Caco-2 (cell line): ENCODE results near the gene ETV6. TPM values are rescaled to one million over a fixed set of nuclear protein-coding genes. Genes with fewer than 3 reads are reported as not detected.

Experiments
- BruUV-seq: library from RNA; stranded (reverse); fragments of 400-500 nt; replicated peaks from 2 replicates; lab custom pipeline; 2021; lab: Mats Ljungman, UMichigan
- CTCF ChIA-PET: fragments of 300-600 bp; sonication (Branson Sonifier 250); formaldehyde crosslinking; loops from one replicate; lab custom pipeline; 2022; ENCODE audit warnings: antibody characterized with exemption; lab: Charles Lee
- POLR2A ChIA-PET: fragments of 300-600 bp; sonication (Branson Sonifier 250); formaldehyde crosslinking; loops from one replicate; lab custom pipeline; 2022; ENCODE audit warnings: antibody characterized with exemption; lab: Charles Lee
- DNase-seq, 2 experiments: peaks; one replicate each; pipeline versions ENCODE4 v3.0.0 to v3.0.0-alpha.2; 2020 to 2022
- H3K27me3 ChIP-seq: replicated peaks from 2 replicates; pipeline ENCODE4 v1.6.0; 2011; ENCODE audit warnings: low read length; ENCODE audit not compliant: control insufficient read depth, insufficient read depth
- H3K36me3 ChIP-seq: 2 replicates; pipeline ENCODE4 v1.5.1; 2011; ENCODE audit warnings: low read length; ENCODE audit not compliant: control insufficient read depth, insufficient read depth
- H3K4me1 ChIP-seq: fragments of 250-450 bp; sonication (Bioruptor Pico); 2 replicates; pipeline ENCODE4 v1.5.1; 2020; ENCODE audit warnings: mild to moderate bottlenecking
- H3K4me3 ChIP-seq: 2 replicates; pipeline ENCODE4 v1.5.1; 2011; ENCODE audit warnings: low read depth, mild to moderate bottlenecking, control low read depth, low read length
- H3K9me3 ChIP-seq: fragments of 250-450 bp; sonication (Bioruptor Pico); 2 replicates; pipeline ENCODE4 v1.5.1; 2020; ENCODE audit warnings: mild to moderate bottlenecking, moderate library complexity
- H3K27ac Mint-ChIP-seq: one replicate; pipeline ENCODE4 v1.8.0; 2022; ENCODE audit warnings: mixed read lengths; ENCODE audit not compliant: unreplicated experiment
- H3K27me3 Mint-ChIP-seq: one replicate; pipeline ENCODE4 v1.8.0; 2022; ENCODE audit warnings: mixed read lengths; ENCODE audit not compliant: insufficient read depth, unreplicated experiment
- H3K36me3 Mint-ChIP-seq: one replicate; pipeline ENCODE4 v1.8.0; 2022; ENCODE audit warnings: mild to moderate bottlenecking, mixed read lengths; ENCODE audit not compliant: insufficient read depth, unreplicated experiment
- H3K4me1 Mint-ChIP-seq: one replicate; pipeline ENCODE4 v1.8.0; 2022; ENCODE audit warnings: low read depth, mixed read lengths; ENCODE audit not compliant: unreplicated experiment
- H3K4me3 Mint-ChIP-seq: one replicate; pipeline ENCODE4 v1.8.0; 2022; ENCODE audit warnings: mild to moderate bottlenecking, moderate library complexity, mixed read lengths; ENCODE audit not compliant: unreplicated experiment
- H3K9me3 Mint-ChIP-seq: one replicate; pipeline ENCODE4 v1.8.0; 2022; ENCODE audit warnings: mixed read lengths; ENCODE audit not compliant: unreplicated experiment
- intact Hi-C: fragments of 100-400 bp; cut with micrococcal nuclease; formaldehyde crosslinking; loops from one replicate; pipeline ENCODE4 v1.10.0; 2022; ENCODE audit not compliant: unreplicated experiment
- total RNA-seq: library from RNA; stranded (reverse); gene quantifications from 2 replicates; pipeline ENCODE4 v1.2.3, GENCODE V29; 2022
- TF ChIP-seq, protein P1 (sequence below), 2 experiments: fragments of 200-600 bp in 1 of 2; IDR thresholded peaks; 1 replicate in 1 of 2; 2 replicates in 1 of 2; pipeline versions ENCODE4 v1.5.1 to v1.8.0; 2011 to 2022; ENCODE audit warnings: antibody characterized with exemption in 1 of 2, control low read depth in 1 of 2, inconsistent platforms in 1 of 2, low read depth in 1 of 2, low read length in 1 of 2, mild to moderate bottlenecking in 1 of 2, moderate library complexity in 1 of 2; ENCODE audit not compliant: insufficient read depth in 1 of 2, severe bottlenecking in 1 of 2, unreplicated experiment in 1 of 2

Gene ETV6
- total RNA-seq, 1 experiment from 2014 or later = 15.6 TPM

DNA sequence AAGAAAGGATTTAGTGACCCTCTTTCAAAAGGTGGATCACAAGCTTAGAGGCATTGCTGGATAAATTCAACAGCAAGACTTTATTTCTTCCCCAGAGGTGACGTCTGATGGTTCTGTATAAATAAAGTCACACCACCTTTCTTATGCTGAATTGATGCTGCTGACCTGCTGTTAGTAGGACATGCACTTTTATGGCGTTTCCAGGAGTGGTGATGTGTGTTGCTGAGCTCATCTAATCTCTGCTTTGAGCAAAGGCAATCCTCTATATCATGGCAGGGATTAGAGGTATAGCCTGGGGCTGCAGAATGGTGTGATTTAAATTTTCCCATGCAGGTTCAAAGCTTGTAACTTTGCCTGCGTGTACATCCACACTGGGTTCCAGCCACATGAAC is 94.9 kb downstream of the ETV6 start:
- intact Hi-C loops = no loop called here
- Mint-ChIP-seq H3K9me3 (no peaks in the 10 kb centered on the region), H3K36me3 (no peaks in the 10 kb centered on the region), H3K4me1 (no peaks in the 10 kb centered on the region), H3K27me3 (no peaks in the 10 kb centered on the region), H3K27ac (no peak overlapping the region), H3K4me3 (no peak overlapping the region)
- no peak for DNase-seq
- ChIA-PET POLR2A (no interaction called here), CTCF (no interaction called here)
- Histone ChIP-seq H3K27me3 (no peaks in the 10 kb centered on the region), H3K4me3 (no peak overlapping the region), H3K36me3 (no peaks in the 10 kb centered on the region), H3K4me1 (no peaks in the 10 kb centered on the region), H3K9me3 (no peaks in the 10 kb centered on the region)
- no TSS peak for BruUV-seq
- TF ChIP-seq, protein P1, sequence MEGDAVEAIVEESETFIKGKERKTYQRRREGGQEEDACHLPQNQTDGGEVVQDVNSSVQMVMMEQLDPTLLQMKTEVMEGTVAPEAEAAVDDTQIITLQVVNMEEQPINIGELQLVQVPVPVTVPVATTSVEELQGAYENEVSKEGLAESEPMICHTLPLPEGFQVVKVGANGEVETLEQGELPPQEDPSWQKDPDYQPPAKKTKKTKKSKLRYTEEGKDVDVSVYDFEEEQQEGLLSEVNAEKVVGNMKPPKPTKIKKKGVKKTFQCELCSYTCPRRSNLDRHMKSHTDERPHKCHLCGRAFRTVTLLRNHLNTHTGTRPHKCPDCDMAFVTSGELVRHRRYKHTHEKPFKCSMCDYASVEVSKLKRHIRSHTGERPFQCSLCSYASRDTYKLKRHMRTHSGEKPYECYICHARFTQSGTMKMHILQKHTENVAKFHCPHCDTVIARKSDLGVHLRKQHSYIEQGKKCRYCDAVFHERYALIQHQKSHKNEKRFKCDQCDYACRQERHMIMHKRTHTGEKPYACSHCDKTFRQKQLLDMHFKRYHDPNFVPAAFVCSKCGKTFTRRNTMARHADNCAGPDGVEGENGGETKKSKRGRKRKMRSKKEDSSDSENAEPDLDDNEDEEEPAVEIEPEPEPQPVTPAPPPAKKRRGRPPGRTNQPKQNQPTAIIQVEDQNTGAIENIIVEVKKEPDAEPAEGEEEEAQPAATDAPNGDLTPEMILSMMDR (IDR thresholded peaks at IDR 0.05; ENCODE audit: insufficient read depth in 1 of 2, low read depth in 1 of 2, low read length in 1 of 2, severe bottlenecking in 1 of 2, unreplicated experiment in 1 of 2) = no peak

DNA sequence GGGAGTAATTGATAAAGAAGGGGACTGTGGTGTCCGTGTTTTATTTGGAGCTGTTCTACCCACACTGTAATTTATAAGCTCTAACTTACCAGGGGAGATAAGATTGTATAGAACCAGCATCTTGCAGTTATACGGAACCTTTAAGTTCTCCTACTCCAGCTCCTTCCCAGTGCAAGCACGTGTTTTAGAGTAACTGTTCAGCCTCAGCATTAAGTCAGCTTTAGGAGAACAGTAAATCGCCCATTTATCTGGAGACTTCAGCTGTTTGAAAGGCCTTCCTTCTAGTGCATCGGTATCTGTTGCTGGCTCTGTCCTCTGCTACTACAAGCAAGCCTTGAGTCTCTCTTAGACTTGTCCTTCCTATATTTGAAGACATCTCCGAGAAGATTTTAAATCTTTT is 95.6 kb downstream of the ETV6 start:
- H3K27me3 ChIP-seq = no peaks in the 10 kb centered on the region
- H3K4me3 ChIP-seq = no peak overlapping the region
- no peaks in the 10 kb centered on the region for H3K36me3 ChIP-seq
- Mint-ChIP-seq H3K27me3 (no peaks in the 10 kb centered on the region), H3K27ac (no peak overlapping the region), H3K4me1 (no peaks in the 10 kb centered on the region), H3K36me3 (no peaks in the 10 kb centered on the region), H3K9me3 (no peaks in the 10 kb centered on the region), H3K4me3 (no peak overlapping the region)
- POLR2A ChIA-PET = no interaction called here
- intact Hi-C loops = no loop called here
- no peaks in the 10 kb centered on the region for H3K9me3 ChIP-seq
- no peaks in the 10 kb centered on the region for H3K4me1 ChIP-seq
- TF ChIP-seq, protein P1 (IDR thresholded peaks at IDR 0.05; ENCODE audit: insufficient read depth in 1 of 2, low read depth in 1 of 2, low read length in 1 of 2, severe bottlenecking in 1 of 2, unreplicated experiment in 1 of 2) = no peak
- no TSS peak for BruUV-seq
- CTCF ChIA-PET = no interaction called here
- DNase-seq = no peak

DNA sequence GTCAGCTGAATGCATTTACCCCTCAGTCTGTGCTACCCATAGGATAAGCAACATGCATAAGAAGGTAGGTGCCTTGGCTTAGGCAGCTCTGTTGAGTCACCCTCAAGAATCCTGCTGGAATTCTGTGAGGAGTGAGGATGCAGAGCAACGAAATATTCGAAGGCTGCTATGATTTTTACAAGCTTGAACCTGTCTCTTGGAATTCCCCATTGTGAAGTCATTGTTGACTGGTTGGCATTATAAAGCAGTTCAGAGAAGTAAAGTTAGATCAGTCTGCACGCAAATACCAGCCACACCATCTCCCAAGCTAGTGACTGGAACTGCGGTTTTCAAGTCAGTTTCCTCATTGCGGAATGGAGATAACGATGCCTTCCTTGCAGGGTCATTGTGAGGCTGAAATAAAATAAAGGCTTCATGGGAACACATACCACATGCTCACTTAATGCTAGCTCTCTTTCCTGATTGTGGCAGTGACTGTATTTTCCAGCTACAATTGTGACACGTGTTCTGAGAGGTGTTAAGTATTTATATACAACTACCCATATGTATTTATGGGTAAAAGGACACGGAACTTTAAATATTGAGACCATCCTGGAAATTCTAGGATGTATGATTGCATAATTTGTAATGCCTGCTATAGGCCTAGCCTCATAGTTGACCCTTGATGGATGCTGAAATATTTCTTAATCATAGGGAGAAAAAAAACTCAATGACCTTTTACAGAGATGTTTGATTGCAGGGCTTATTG is 96.7 kb downstream of the ETV6 start:
- H3K4me1 ChIP-seq = no peaks in the 10 kb centered on the region
- H3K4me3 Mint-ChIP-seq = no peak overlapping the region
- intact Hi-C loops = no loop called here
- DNase-seq = no peak
- CTCF ChIA-PET = no interaction called here
- H3K4me1 Mint-ChIP-seq = no peaks in the 10 kb centered on the region
- H3K36me3 ChIP-seq = no peaks in the 10 kb centered on the region
- H3K27me3 Mint-ChIP-seq = no peaks in the 10 kb centered on the region
- H3K27me3 ChIP-seq = no peaks in the 10 kb centered on the region
- no peaks in the 10 kb centered on the region for H3K9me3 ChIP-seq
- TF ChIP-seq, protein P1 (IDR thresholded peaks at IDR 0.05; ENCODE audit: insufficient read depth in 1 of 2, low read depth in 1 of 2, low read length in 1 of 2, severe bottlenecking in 1 of 2, unreplicated experiment in 1 of 2) = no peak
- H3K27ac Mint-ChIP-seq = no peak overlapping the region
- H3K9me3 Mint-ChIP-seq = no peaks in the 10 kb centered on the region
- BruUV-seq = no TSS peak
- POLR2A ChIA-PET = no interaction called here
- no peak overlapping the region for H3K4me3 ChIP-seq
- no peaks in the 10 kb centered on the region for H3K36me3 Mint-ChIP-seq
